PC-9 (cell line): ENCODE data around the gene HEPHL1. TPM values are rescaled to one million over a fixed set of nuclear protein-coding genes. Genes with fewer than 3 reads are reported as not detected.
"Not testable (repeated sequence)": the region's sequence is repeated elsewhere in the genome, so short reads cannot be mapped to it uniquely, and the experiment has no call there.

Experiments
- Bru-seq: library from RNA; stranded (reverse); fragments of 400-500 nt; gene quantifications from one replicate; lab custom pipeline; 2021; lab: Mats Ljungman, UMichigan
- BruChase-seq, 2 experiments: library from RNA; stranded (reverse); fragments of 400-500 nt; gene quantifications; one replicate each; lab custom pipeline; 2021; lab: Mats Ljungman, UMichigan
- BruUV-seq: library from RNA; stranded (reverse); fragments of 400-500 nt; replicated peaks from 2 replicates; lab custom pipeline; 2021; lab: Mats Ljungman, UMichigan
- CTCF ChIA-PET: fragments of 300-600 bp; sonication (Branson Sonifier 250); formaldehyde crosslinking; loops from one replicate; lab custom pipeline; 2022; ENCODE audit warnings: antibody characterized with exemption; lab: Charles Lee
- POLR2A ChIA-PET: fragments of 300-600 bp; sonication (Branson Sonifier 250); formaldehyde crosslinking; loops from one replicate; lab custom pipeline; 2022; ENCODE audit warnings: antibody characterized with exemption; ENCODE audit not compliant: unreplicated experiment; lab: Charles Lee
- DNase-seq, 2 experiments: peaks; one replicate each; pipeline versions ENCODE4 v3.0.0 to v3.0.0-alpha.2; 2015 to 2022; ENCODE audit warnings: mixed read lengths in 1 of 2
- H2AFZ ChIP-seq: fragments of 200-600 bp; sonication (generic); 2 replicates; pipeline ENCODE4 v1.8.1; 2017; ENCODE audit warnings: antibody characterized with exemption
- H3F3A ChIP-seq: fragments of 200-600 bp; sonication (generic); 2 replicates; pipeline ENCODE4 v1.8.1; 2017; ENCODE audit warnings: antibody characterized with exemption, mild to moderate bottlenecking, low read depth; ENCODE audit not compliant: insufficient read depth
- H3K27ac ChIP-seq: fragments of 200-600 bp; sonication (generic); 2 replicates; pipeline ENCODE4 v1.6.1; 2016; ENCODE audit warnings: mixed run types
- H3K27me3 ChIP-seq: fragments of 200-600 bp; sonication (generic); 2 replicates; pipeline ENCODE4 v1.6.1; 2016; ENCODE audit warnings: low read depth, mixed run types; ENCODE audit not compliant: insufficient read depth
- H3K36me3 ChIP-seq: fragments of 200-600 bp; sonication (generic); 2 replicates; pipeline ENCODE4 v1.6.1; 2016; ENCODE audit warnings: low read depth, mixed run types
- H3K4me1 ChIP-seq: fragments of 200-600 bp; sonication (generic); replicated peaks from 2 replicates; pipeline ENCODE4 v1.6.1; 2016; ENCODE audit warnings: mixed run types; ENCODE audit not compliant: insufficient read depth
- H3K4me2 ChIP-seq: fragments of 200-600 bp; sonication (generic); 2 replicates; pipeline ENCODE4 v1.6.1; 2017; ENCODE audit warnings: mixed run types
- H3K4me3 ChIP-seq: fragments of 200-600 bp; sonication (generic); 2 replicates; pipeline ENCODE4 v1.6.1; 2016; ENCODE audit warnings: mixed run types
- H3K79me2 ChIP-seq: fragments of 200-600 bp; sonication (generic); 2 replicates; pipeline ENCODE4 v1.6.1; 2017; ENCODE audit warnings: low read depth, mixed run types
- H3K9me2 ChIP-seq: fragments of 200-600 bp; sonication (generic); 2 replicates; pipeline ENCODE4 v1.8.1; 2017; ENCODE audit warnings: mild to moderate bottlenecking; ENCODE audit not compliant: insufficient read depth
- H3K9me3 ChIP-seq: fragments of 200-600 bp; sonication (generic); 2 replicates; pipeline ENCODE4 v1.8.1; 2016; ENCODE audit warnings: low read depth; ENCODE audit not compliant: insufficient read depth
- H4K20me1 ChIP-seq: fragments of 200-600 bp; sonication (generic); 2 replicates; pipeline ENCODE4 v1.8.1; 2017; ENCODE audit not compliant: insufficient read depth
- EZH2 ChIP-seq: fragments of 200-600 bp; sonication (generic); IDR thresholded peaks from 2 replicates; pipeline ENCODE4 v1.8.0; 2017; ENCODE audit warnings: antibody characterized with exemption, low read depth
- intact Hi-C: fragments of 100-400 bp; cut with micrococcal nuclease; formaldehyde crosslinking; loops from one replicate; pipeline ENCODE4 v1.10.0; 2022; ENCODE audit not compliant: unreplicated experiment
- long read RNA-seq: library from polyadenylated mRNA; stranded (forward); transcript quantifications from one replicate; pipeline ENCODE4 v2.0.0, GENCODE V29; 2022
- total RNA-seq: library from RNA; stranded (reverse); gene quantifications from 2 replicates; pipeline ENCODE4 v1.2.3, GENCODE V29; 2021
- TF ChIP-seq, protein P1 (sequence below): fragments of 200-600 bp; sonication (generic); conservative IDR thresholded peaks from 2 replicates; pipeline ENCODE4 v1.6.1; 2017; ENCODE audit warnings: mixed run types, antibody characterized with exemption, mild to moderate bottlenecking, moderate library complexity

Gene HEPHL1, protein sequence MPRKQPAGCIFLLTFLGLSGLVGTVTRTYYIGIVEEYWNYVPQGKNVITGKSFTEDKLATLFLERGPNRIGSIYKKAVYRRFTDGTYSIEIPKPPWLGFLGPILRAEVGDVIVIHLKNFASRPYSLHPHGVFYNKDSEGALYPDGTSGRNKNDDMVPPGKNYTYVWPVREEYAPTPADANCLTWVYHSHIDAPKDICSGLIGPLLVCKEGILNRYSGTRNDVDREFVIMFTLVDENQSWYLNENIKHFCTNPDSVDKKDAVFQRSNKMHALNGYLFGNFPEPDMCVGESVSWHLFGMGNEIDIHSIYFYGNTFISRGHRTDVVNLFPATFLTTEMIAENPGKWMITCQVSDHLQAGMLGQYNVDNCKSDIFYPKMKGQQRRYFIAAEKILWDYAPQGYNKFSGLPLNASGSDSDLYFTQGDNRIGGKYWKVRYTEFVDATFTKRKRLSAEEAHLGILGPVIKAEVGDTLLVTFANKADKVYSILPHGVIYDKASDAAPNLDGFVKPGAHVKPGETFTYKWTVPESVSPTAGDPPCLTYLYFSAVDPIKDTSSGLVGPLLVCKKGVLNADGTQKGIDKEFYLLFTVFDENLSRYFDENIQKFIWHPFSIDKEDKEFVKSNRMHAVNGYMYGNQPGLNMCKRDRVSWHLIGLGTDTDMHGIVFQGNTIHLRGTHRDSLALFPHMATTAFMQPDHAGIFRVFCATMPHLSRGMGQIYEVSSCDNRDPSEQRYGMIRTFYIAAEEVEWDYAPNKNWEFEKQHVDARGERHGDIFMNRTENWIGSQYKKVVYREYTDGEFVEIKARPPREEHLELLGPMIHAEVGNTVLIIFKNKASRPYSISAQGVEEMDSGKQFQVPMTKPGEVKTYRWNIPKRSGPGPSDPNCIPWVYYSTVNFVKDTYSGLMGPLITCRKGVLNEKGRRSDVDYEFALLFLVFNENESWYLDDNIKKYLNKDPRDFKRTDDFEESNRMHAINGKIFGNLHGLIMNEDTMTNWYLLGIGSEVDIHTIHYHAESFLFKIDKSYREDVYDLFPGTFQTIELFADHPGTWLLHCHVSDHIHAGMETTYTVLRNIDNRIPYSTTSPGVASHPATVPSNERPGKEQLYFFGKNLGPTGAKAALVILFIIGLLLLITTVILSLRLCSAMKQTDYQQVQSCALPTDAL
- total RNA-seq (not detected in 2 replicates), Bru-seq, nascent RNA (percentile 0 among the genes with signal in this experiment), BruChase-seq, experiment 1, labeled RNA remaining after a 2-hour chase (percentile 3 among the genes with signal in this experiment), BruChase-seq, experiment 2, labeled RNA remaining after a 6-hour chase (not detected)
- long read RNA-seq = 0 reads

DNA sequence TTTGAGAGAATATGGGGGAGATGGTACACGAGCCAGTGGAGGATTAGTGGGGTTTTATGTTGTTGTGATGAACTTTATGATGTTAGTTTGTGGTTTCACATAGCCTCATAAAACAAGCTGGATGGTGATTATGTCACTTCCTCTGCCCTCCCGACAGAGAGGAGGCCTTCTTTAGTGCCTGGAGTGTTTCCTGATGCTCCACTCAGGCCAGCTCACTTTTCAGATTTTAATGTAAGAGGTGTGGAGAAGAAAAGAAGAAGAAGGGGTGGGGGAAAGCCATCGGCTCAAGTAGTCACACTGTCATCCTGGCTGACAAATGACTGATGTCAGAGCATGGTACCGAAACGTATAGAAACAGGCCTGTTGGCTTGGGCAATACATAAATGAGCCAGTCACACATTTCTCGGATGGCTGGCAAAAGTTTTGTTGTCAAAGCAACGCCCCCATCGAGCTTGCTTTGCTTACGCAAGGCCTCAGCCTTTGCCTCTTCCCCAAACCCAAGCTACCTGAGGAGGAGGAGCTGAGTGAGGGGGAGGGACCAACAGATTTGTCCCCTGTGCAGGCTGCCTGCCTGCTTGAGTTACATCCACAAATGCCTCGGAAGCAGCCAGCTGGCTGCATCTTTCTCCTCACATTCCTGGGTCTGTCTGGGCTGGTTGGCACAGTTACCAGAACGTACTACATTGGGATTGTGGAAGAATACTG, at the start of gene HEPHL1:
TSS of gene HEPHL1 (plus strand) at position 578 of the 705 bp plus-strand sequence. CDS start at position 593, 15 bp downstream.
- Histone ChIP-seq H3F3A (peaks cover 5% of the 10 kb centered on the region), H3K27me3 (no peaks in the 10 kb centered on the region), H3K27ac (no peak within 1 kb of the TSS), H4K20me1 (no peaks in the 10 kb centered on the region), H3K4me1 (peaks cover 29% of the 10 kb centered on the region), H2AFZ (no peak within 1 kb of the TSS; the same call in none of the 2 replicates), H3K79me2 (no peaks in the 10 kb centered on the region), H3K9me3 (no peaks in the 10 kb centered on the region), H3K4me2 (no peak within 1 kb of the TSS; the same call in 1 of the 2 replicates), H3K4me3 (no peak within 1 kb of the TSS), H3K36me3 (no peaks in the 10 kb centered on the region), H3K9me2 (no peaks in the 10 kb centered on the region)
- BruUV-seq = no TSS peak
- TF ChIP-seq, protein P1, sequence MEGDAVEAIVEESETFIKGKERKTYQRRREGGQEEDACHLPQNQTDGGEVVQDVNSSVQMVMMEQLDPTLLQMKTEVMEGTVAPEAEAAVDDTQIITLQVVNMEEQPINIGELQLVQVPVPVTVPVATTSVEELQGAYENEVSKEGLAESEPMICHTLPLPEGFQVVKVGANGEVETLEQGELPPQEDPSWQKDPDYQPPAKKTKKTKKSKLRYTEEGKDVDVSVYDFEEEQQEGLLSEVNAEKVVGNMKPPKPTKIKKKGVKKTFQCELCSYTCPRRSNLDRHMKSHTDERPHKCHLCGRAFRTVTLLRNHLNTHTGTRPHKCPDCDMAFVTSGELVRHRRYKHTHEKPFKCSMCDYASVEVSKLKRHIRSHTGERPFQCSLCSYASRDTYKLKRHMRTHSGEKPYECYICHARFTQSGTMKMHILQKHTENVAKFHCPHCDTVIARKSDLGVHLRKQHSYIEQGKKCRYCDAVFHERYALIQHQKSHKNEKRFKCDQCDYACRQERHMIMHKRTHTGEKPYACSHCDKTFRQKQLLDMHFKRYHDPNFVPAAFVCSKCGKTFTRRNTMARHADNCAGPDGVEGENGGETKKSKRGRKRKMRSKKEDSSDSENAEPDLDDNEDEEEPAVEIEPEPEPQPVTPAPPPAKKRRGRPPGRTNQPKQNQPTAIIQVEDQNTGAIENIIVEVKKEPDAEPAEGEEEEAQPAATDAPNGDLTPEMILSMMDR = no peak
- no peak for TF ChIP-seq EZH2
- intact Hi-C loops = no loop called here
- CTCF ChIA-PET = no interaction called here
- DNase-seq = peak in 1 of 2 experiments; percentile 68
- POLR2A ChIA-PET = no interaction called here

GRCh38 chr11:93972790-93973189, 48.4 kb upstream of the HEPHL1 start:
- BruUV-seq = no TSS peak
- no peaks in the 10 kb centered on the region for H3K36me3 ChIP-seq
- ChIA-PET CTCF (no interaction called here), POLR2A (no interaction called here)
- no peaks in the 10 kb centered on the region for H3K79me2 ChIP-seq
- H3K4me2 ChIP-seq = no peak overlapping the region
- DNase-seq = no peak
- no peaks in the 10 kb centered on the region for H4K20me1 ChIP-seq
- H3K4me3 ChIP-seq = no peak overlapping the region
- no peaks in the 10 kb centered on the region for H3F3A ChIP-seq
- peaks cover 26% of the 10 kb centered on the region for H3K9me3 ChIP-seq
- H3K27me3 ChIP-seq = no peaks in the 10 kb centered on the region
- intact Hi-C loops = no loop called here
- no peak overlapping the region for H3K27ac ChIP-seq
- no peaks in the 10 kb centered on the region; the same call in 1 of the 2 replicates for H3K9me2 ChIP-seq
- H3K4me1 ChIP-seq = no peaks in the 10 kb centered on the region
- H2AFZ ChIP-seq = no peak overlapping the region
- TF ChIP-seq EZH2 = no peak
- TF ChIP-seq, protein P1 = no peak

DNA sequence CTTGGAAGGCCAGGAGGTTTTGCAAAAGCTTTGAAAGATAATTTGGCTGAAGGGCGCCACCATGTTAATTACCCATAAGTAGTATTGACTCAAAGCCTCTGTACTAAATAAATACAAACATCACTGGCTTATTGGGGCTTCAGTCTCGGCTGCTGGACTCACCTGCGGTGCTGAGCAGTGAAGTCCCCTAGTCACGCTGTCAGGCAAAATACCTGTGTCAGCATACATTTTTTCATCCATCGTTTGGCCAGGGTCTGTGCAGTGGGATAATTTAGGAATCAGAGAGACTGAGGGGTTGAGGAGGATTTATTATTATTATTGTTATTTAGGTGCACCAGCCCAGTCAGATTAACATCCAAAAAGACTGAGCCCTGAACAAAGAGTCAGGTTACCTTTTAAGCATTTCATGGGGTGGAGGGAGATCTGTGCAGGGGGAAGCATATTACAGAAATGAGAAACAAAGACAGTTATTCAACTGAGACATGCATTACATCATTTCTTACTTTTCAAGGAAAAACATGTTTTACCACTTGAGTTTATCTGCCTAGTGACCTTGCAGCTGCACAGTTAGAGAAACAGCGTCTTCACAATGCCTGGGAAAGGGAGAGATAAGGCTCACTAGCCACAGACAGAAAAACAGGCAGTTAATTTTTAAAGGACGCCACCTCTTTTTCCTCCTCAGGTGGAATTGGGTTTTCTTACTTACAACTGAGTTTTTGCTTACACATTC, 47.7 kb upstream of the HEPHL1 start:
- H3K4me3 ChIP-seq, H3K36me3 ChIP-seq, H3F3A ChIP-seq, H3K79me2 ChIP-seq, intact Hi-C loops, POLR2A ChIA-PET, DNase-seq, H3K9me2 ChIP-seq, H3K27me3 ChIP-seq, H3K27ac ChIP-seq, H3K4me2 ChIP-seq, BruUV-seq, H2AFZ ChIP-seq, H3K4me1 ChIP-seq, CTCF ChIA-PET, H4K20me1 ChIP-seq: not testable (repeated sequence)
- H3K9me3 ChIP-seq = peaks cover 26% of the 10 kb centered on the region
